Stimulated activated CD8-positive, alpha-beta memory T cell treated with anti-CD3 and anti-CD28 coated beads, Interleukin-4, amount 100 ng/mL, for 4 hours (primary cell): ENCODE data around the gene GLDC.
"Not testable (repeated sequence)": the region's sequence is repeated elsewhere in the genome, so short reads cannot be mapped to it uniquely, and the experiment has no call there.

ENCODE experiments used
- DNase-seq, 2 donors: peaks; one replicate each; pipeline ENCODE4 v3.0.0-alpha.2; 2020; ENCODE audit warnings: low read depth in 2 of 2, low spot score in 1 of 2

GLDC gene

GRCh38 chr9:6567140-6567591, 78.4 kb downstream of the GLDC start:
- DNase-seq: no peak

- no peak for DNase-seq
Observed at GRCh38 chr9:6566409-6567139, 79.0 kb downstream of the GLDC start.

- DNase-seq: no peak
Observed at GRCh38 chr9:6565312-6565711, 80.2 kb downstream of the GLDC start.

- DNase-seq: no peak
Observed at GRCh38 chr9:6564868-6565267, 80.7 kb downstream of the GLDC start.

- DNase-seq: no peak
Observed at GRCh38 chr9:6564360-6564759, 81.2 kb downstream of the GLDC start.

GRCh38 chr9:6562871-6563430, 82.6 kb downstream of the GLDC start:
- no peak for DNase-seq

GRCh38 chr9:6562201-6562600, 83.3 kb downstream of the GLDC start:
- no peak for DNase-seq

GRCh38 chr9:6557883-6558616, 87.5 kb downstream of the GLDC start:
- DNase-seq: no peak

GRCh38 chr9:6553866-6554265, 91.7 kb downstream of the GLDC start:
- no peak for DNase-seq

- no peak for DNase-seq
Observed at GRCh38 chr9:6552498-6553121, 92.9 kb downstream of the GLDC start.

- no peak for DNase-seq
Observed at GRCh38 chr9:6552033-6552432, 93.5 kb downstream of the GLDC start.

- DNase-seq: no peak
Observed at GRCh38 chr9:6551136-6551535, 94.4 kb downstream of the GLDC start.

- no peak for DNase-seq
Observed at GRCh38 chr9:6549106-6549800, 96.3 kb downstream of the GLDC start.

- DNase-seq: no peak
Observed at GRCh38 chr9:6545017-6545691, 100.4 kb downstream of the GLDC start.

GRCh38 chr9:6543204-6543603, 102.3 kb downstream of the GLDC start:
- no peak for DNase-seq

- not testable (repeated sequence) for DNase-seq
Observed at GRCh38 chr9:6542617-6543016, 102.9 kb downstream of the GLDC start.

GRCh38 chr9:6538666-6539071, 106.9 kb downstream of the GLDC start:
- DNase-seq: no peak

GRCh38 chr9:6535594-6535993, 109.9 kb downstream of the GLDC start:
- no peak for DNase-seq

GRCh38 chr9:6525326-6526045, 120.0 kb downstream of the GLDC start:
- no peak for DNase-seq

- DNase-seq: no peak
Observed at GRCh38 chr9:6522263-6522662, 123.3 kb downstream of the GLDC start.
